ENCODE results near the gene AK6. TPM values are rescaled to one million over a fixed set of nuclear protein-coding genes. Genes with fewer than 3 reads are reported as not detected.

The AK6 gene
- total RNA-seq, 4 donors from 2014 or later = 14.0 to 43.6 (median 19.4) TPM

- no peak for DNase-seq (ENCODE audit: low spot score in 2 of 2)
- no peak overlapping the region for H3K27ac ChIP-seq
- 63% methylated on average over 3 of the region's 3 CpGs for WGBS
- no peak for TF ChIP-seq POLR2A (IDR thresholded peaks at IDR 0.05)
- H3K36me3 ChIP-seq = peaks cover 40% of the 10 kb centered on the region
- no peaks in the 10 kb centered on the region for H3K4me1 ChIP-seq
- H3K9me3 ChIP-seq = no peaks in the 10 kb centered on the region
- H3K27me3 ChIP-seq = no peaks in the 10 kb centered on the region
- H3K4me3 ChIP-seq = no peak overlapping the region
Measured at GRCh38 chr5:69308046-69308553, 61.2 kb downstream of the AK6 start.

- 85% methylated on average over 8 of the region's 8 CpGs for WGBS
Measured at GRCh38 chr5:69305512-69305911, 63.8 kb downstream of the AK6 start.

More at GRCh38 chr5:69305512-69305911, 63.8 kb downstream of the AK6 start:
- TF ChIP-seq CTCF (IDR thresholded peaks at IDR 0.05) (no peak), POLR2AphosphoS5 (IDR thresholded peaks at IDR 0.05) (no peak), EP300 (IDR thresholded peaks at IDR 0.05) (no peak), POLR2A (IDR thresholded peaks at IDR 0.05) (no peak)
- peaks cover 36% of the 10 kb centered on the region for H3K36me3 ChIP-seq
- H3K4me1 ChIP-seq = no peaks in the 10 kb centered on the region
- no peak overlapping the region for H3K4me3 ChIP-seq
- DNase-seq (ENCODE audit: low spot score in 2 of 2) = no peak
- no peak overlapping the region for H3K27ac ChIP-seq
- H3K27me3 ChIP-seq = no peaks in the 10 kb centered on the region
- no peaks in the 10 kb centered on the region for H3K9me3 ChIP-seq

Other genes with a start within 250 kb of the AK6 start
- gene CCNB1, start 202.4 kb downstream of the AK6 start, total RNA-seq = 10 to 100 TPM in 2 of 4 donors, 1 to 10 TPM in 2; 8.5 to 19.9 (median 10.8) TPM
- 1 to 10 TPM; 5.4 to 8.5 (median 6.5) TPM for gene CENPH, start 179.9 kb downstream of the AK6 start, total RNA-seq
- 10 to 100 TPM; 25.7 to 37.2 (median 31.2) TPM for gene CDK7, start 134.6 kb downstream of the AK6 start, total RNA-seq
- gene CCDC125, start 36.7 kb downstream of the AK6 start, total RNA-seq = 10 to 100 TPM in 1 of 4 donors, 1 to 10 TPM in 3; 5.5 to 17.7 (median 6.6) TPM
- 10 to 100 TPM; 31.4 to 42.0 (median 39.2) TPM for gene TAF9, start within 50 bp of the AK6 start, total RNA-seq
- gene RAD17, start 298 bp upstream of the AK6 start, total RNA-seq = 10 to 100 TPM; 13.0 to 21.1 (median 15.0) TPM
- 10 to 100 TPM; 22.5 to 29.4 (median 26.0) TPM for gene MARVELD2, start 45.6 kb upstream of the AK6 start, total RNA-seq
- 10 to 100 TPM; 31.4 to 56.9 (median 45.4) TPM for gene OCLN, start 123.3 kb upstream of the AK6 start, total RNA-seq
- 10 to 100 TPM; 12.0 to 18.5 (median 16.9) TPM for gene GTF2H2C, start 190.7 kb upstream of the AK6 start, total RNA-seq